T-helper 17 cell (primary cell): ENCODE results near the gene TFG. TPM values are rescaled to one million over a fixed set of nuclear protein-coding genes. Genes with fewer than 3 reads are reported as not detected.

Source experiments
- ATAC-seq: fragments of 150-1000 bp; cut with Tn5 transposase; 2 replicates; pipeline ENCODE4 v1.10.0; 2021; ENCODE audit warnings: mild to moderate bottlenecking, moderate library complexity
- DNase-seq, 3 donors: peaks; one replicate each; pipeline versions ENCODE4 v3.0.0 to v3.0.0-alpha.2; 2020 to 2021
- H3K9me3 ChIP-seq: one replicate; pipeline ENCODE4 v1.7.0; 2013; ENCODE audit warnings: low read length, mild to moderate bottlenecking; ENCODE audit not compliant: control insufficient read depth, poor library complexity, severe bottlenecking
- H3K27ac Mint-ChIP-seq: one replicate; pipeline ENCODE4 v1.8.0; 2022; ENCODE audit warnings: mild to moderate bottlenecking, moderate library complexity, mixed read lengths
- H3K27me3 Mint-ChIP-seq: one replicate; pipeline ENCODE4 v1.8.0; 2022; ENCODE audit warnings: mixed read lengths
- H3K36me3 Mint-ChIP-seq: one replicate; pipeline ENCODE4 v1.8.0; 2022; ENCODE audit warnings: low read depth, mixed read lengths
- H3K4me1 Mint-ChIP-seq: one replicate; pipeline ENCODE4 v1.8.0; 2022; ENCODE audit warnings: mild to moderate bottlenecking, mixed read lengths
- H3K4me3 Mint-ChIP-seq: one replicate; pipeline ENCODE4 v1.8.0; 2022; ENCODE audit warnings: mild to moderate bottlenecking, moderate library complexity, mixed read lengths
- total RNA-seq, 4 donors: library from RNA in 2 of 4; stranded (reverse) in 2 of 4; gene quantifications; one replicate each; pipeline ENCODE4 v1.2.3 and lab custom pipeline; 2022 to 2026

TFG gene
- total RNA-seq, 2 donors from 2014 or later: 59.2 to 60.4 TPM

DNA sequence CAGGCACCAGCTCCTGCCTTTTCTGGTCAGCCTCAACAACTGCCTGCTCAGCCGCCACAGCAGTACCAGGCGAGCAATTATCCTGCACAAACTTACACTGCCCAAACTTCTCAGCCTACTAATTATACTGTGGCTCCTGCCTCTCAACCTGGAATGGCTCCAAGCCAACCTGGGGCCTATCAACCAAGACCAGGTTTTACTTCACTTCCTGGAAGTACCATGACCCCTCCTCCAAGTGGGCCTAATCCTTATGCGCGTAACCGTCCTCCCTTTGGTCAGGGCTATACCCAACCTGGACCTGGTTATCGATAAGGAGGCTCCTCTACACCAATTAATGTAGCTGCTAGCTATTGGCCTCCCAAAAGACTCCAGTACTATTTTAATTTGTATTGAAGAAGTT, 38.9 kb downstream of the TFG start:
- Mint-ChIP-seq H3K4me3 (no peak overlapping the region), H3K36me3 (peaks cover 4% of the 10 kb centered on the region), H3K27me3 (no peaks in the 10 kb centered on the region), H3K4me1 (peaks cover 2% of the 10 kb centered on the region), H3K27ac (no peak overlapping the region)
- no peak for ATAC-seq
- no peak for DNase-seq
- H3K9me3 ChIP-seq: no peaks in the 10 kb centered on the region

GRCh38 chr3:100748967-100749366, 39.7 kb downstream of the TFG start:
- Mint-ChIP-seq H3K27ac (no peak overlapping the region), H3K36me3 (peaks cover 4% of the 10 kb centered on the region), H3K4me1 (peaks cover 2% of the 10 kb centered on the region), H3K27me3 (no peaks in the 10 kb centered on the region), H3K4me3 (no peak overlapping the region)
- no peak for DNase-seq
- no peak for ATAC-seq
- no peaks in the 10 kb centered on the region for H3K9me3 ChIP-seq

GRCh38 chr3:100753846-100754245, 44.6 kb downstream of the TFG start:
- no peak overlapping the region for H3K27ac Mint-ChIP-seq
- H3K4me1 Mint-ChIP-seq: peaks cover 3% of the 10 kb centered on the region
- peaks cover 6% of the 10 kb centered on the region for H3K36me3 Mint-ChIP-seq
- no peak overlapping the region for H3K4me3 Mint-ChIP-seq
- ATAC-seq (no peak), DNase-seq (no peak)
- no peaks in the 10 kb centered on the region for H3K9me3 ChIP-seq
- no peaks in the 10 kb centered on the region for H3K27me3 Mint-ChIP-seq

DNA sequence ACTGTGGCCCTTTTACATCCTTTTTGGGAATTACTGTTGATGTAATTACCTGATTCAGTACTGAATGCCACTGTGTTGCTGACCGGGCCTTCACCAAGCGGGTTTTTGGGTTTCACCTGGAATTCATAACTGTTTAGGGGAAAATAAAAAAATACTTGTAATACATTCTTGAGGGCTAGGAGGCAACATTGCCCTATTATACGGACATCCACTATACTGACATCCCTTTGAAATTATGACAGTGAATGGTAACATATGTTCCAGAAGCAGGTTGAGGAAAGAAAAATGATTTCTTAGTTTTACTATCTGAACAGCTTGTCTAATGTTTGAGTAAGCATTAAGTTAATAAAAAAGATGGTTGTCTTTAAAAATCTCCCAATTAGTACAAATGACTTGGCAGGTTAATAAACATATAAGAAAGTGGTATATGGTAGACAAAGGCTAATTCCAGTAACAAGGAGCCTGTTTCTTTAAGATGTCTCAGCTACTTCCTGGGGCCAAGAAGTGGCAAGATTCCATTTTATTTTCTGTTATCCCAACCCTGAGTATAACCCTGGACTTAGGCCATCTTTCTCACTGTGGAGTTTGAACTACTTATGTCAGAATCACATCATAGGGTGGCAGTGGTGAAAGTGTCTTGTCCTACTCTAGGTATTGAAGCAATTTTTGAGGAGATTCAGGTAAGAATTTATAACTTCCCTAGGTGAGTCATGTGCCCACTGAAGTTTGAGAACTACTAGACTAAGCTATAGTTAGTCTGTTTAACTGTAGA, 45.5 kb downstream of the TFG start:
- DNase-seq (no peak), ATAC-seq (no peak)
- H3K27me3 Mint-ChIP-seq: no peaks in the 10 kb centered on the region
- no peaks in the 10 kb centered on the region for H3K9me3 ChIP-seq
- H3K27ac Mint-ChIP-seq: no peak overlapping the region
- peaks cover 9% of the 10 kb centered on the region for H3K4me1 Mint-ChIP-seq
- H3K36me3 Mint-ChIP-seq: peaks cover 6% of the 10 kb centered on the region
- no peak overlapping the region for H3K4me3 Mint-ChIP-seq

DNA sequence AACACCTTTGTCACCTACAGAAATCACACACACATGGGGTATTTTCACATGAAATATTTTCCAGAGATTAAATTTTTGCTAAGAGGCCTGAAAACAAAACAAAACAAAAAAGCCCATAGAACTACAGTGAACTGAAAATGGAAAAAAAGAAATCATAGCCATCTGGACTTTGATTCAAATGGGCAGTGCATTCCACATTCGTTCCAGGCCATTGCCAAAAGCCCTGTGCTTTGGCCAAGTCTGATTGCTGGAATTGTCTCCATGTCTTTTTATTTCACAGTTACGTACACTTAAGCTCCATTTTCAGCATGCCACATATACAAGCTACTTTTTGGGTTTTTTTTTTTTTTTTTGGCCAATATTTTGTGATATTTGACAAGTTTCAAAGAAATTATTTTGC, 47.1 kb downstream of the TFG start:
- H3K27me3 Mint-ChIP-seq: no peaks in the 10 kb centered on the region
- peaks cover 6% of the 10 kb centered on the region for H3K36me3 Mint-ChIP-seq
- H3K4me3 Mint-ChIP-seq: no peak overlapping the region
- H3K9me3 ChIP-seq: no peaks in the 10 kb centered on the region
- DNase-seq (no peak), ATAC-seq (no peak)
- H3K27ac Mint-ChIP-seq: no peak overlapping the region
- H3K4me1 Mint-ChIP-seq: peaks cover 19% of the 10 kb centered on the region

DNA sequence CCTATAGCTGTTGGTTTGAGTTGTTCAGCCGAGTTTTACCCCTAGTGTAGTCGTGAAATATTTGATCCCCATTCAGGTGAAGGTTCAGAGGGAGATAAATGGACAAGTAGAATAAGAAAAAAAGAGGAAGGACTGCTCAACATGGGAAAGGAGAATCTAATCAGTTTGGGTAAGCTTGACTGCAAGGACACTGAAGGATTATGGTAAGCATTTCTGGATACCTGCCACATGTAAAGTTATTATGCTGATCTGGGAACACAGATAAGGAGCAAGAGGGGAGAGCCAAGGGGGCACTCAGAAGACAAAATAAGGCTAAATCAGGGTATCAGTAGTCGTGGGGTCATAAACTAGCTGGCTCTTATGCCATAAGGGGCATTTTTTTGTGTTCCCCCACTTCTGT, 49.9 kb downstream of the TFG start:
- peak overlapping the region; percentile 57 for H3K27ac Mint-ChIP-seq
- H3K9me3 ChIP-seq: no peaks in the 10 kb centered on the region
- H3K4me3 Mint-ChIP-seq: no peak overlapping the region
- DNase-seq: no peak
- H3K36me3 Mint-ChIP-seq: peaks cover 2% of the 10 kb centered on the region
- no peaks in the 10 kb centered on the region for H3K27me3 Mint-ChIP-seq
- ATAC-seq: no peak
- peaks cover 19% of the 10 kb centered on the region for H3K4me1 Mint-ChIP-seq

DNA sequence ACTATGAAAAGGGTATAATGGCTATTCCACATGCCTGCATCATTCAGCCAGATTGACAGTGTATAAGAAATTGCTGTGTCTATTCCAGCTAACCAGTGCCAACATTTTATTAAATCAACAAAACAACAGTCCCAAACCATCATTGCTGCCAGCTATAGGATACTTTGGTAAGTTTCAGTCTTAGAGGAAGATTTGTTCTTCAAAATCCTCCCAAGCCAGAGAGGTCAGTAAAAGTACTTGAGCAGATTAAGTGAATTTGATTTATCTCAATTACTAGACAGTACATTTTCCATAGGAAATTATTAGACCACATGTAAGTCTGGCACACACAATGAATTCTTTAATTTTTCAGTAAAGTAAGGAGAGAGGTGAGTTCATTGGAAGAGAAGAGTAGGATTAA, 50.7 kb downstream of the TFG start:
- Mint-ChIP-seq H3K36me3 (peaks cover 2% of the 10 kb centered on the region), H3K4me1 (peaks cover 19% of the 10 kb centered on the region), H3K27ac (peak overlapping the region; percentile 57), H3K4me3 (no peak overlapping the region), H3K27me3 (no peaks in the 10 kb centered on the region)
- DNase-seq (no peak), ATAC-seq (no peak)
- no peaks in the 10 kb centered on the region for H3K9me3 ChIP-seq

DNA sequence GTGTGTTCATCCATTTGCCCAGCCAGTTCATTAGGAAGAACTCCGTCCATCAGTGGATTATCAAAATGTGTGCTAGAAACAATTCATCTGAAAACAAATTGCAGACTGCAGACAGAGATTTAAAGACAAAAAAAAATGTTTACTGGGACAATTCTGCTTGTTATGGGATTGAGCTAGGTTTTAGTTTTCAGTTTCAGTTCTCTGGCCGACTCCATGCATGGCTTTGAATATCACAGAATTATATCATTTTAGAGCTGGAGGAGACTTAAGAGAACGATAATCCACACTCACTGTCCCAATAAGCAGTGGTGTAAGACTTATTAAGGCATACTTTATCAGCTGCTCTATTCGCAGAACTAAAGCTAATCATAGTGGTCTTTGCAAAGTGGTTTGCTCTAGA, 51.1 kb downstream of the TFG start:
- Mint-ChIP-seq H3K27ac (peak overlapping the region; percentile 57), H3K27me3 (no peaks in the 10 kb centered on the region)
- no peak for ATAC-seq

GRCh38 chr3:100761211-100761942, 52.1 kb downstream of the TFG start:
- no peaks in the 10 kb centered on the region for H3K9me3 ChIP-seq
- no peaks in the 10 kb centered on the region for H3K36me3 Mint-ChIP-seq
- no peaks in the 10 kb centered on the region for H3K27me3 Mint-ChIP-seq
- H3K27ac Mint-ChIP-seq: peak overlapping the region; percentile 57
- DNase-seq (no peak), ATAC-seq (peak; percentile 79)
- no peak overlapping the region for H3K4me3 Mint-ChIP-seq
- peaks cover 19% of the 10 kb centered on the region for H3K4me1 Mint-ChIP-seq

More for the DNA sequence above, 51.1 kb downstream of the TFG start:
- Mint-ChIP-seq H3K4me1 (peaks cover 19% of the 10 kb centered on the region), H3K36me3 (no peaks in the 10 kb centered on the region), H3K4me3 (no peak overlapping the region)
- no peaks in the 10 kb centered on the region for H3K9me3 ChIP-seq
- no peak for DNase-seq

DNA sequence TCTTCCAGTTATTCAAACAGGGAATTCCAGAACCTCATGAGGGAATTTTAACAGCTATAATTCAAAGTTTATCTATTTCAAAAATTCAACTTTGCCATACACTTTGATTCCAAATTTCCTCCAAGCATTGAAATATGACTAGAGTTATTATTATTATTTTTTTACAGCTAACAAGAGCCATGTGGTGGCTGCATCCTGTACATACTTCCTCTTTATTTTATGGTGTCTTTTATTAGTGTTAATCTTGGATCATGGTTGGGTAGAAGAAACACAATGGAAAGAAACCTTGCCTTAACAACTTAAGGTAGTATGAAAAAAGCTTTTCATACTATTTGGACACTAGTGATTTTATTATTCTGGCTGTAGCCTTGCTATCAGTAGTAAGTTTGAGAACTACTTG, 52.7 kb downstream of the TFG start:
- H3K4me3 Mint-ChIP-seq: no peak overlapping the region
- no peak overlapping the region for H3K27ac Mint-ChIP-seq
- H3K9me3 ChIP-seq: no peaks in the 10 kb centered on the region
- no peaks in the 10 kb centered on the region for H3K36me3 Mint-ChIP-seq
- DNase-seq: no peak
- ATAC-seq: no peak
- no peaks in the 10 kb centered on the region for H3K27me3 Mint-ChIP-seq
- peaks cover 19% of the 10 kb centered on the region for H3K4me1 Mint-ChIP-seq

GRCh38 chr3:100765437-100765975, 56.2 kb downstream of the TFG start:
- Mint-ChIP-seq H3K27ac (no peak overlapping the region), H3K36me3 (no peaks in the 10 kb centered on the region), H3K27me3 (no peaks in the 10 kb centered on the region), H3K4me3 (no peak overlapping the region), H3K4me1 (peaks cover 4% of the 10 kb centered on the region)
- DNase-seq (no peak), ATAC-seq (no peak)
- H3K9me3 ChIP-seq: no peaks in the 10 kb centered on the region

DNA sequence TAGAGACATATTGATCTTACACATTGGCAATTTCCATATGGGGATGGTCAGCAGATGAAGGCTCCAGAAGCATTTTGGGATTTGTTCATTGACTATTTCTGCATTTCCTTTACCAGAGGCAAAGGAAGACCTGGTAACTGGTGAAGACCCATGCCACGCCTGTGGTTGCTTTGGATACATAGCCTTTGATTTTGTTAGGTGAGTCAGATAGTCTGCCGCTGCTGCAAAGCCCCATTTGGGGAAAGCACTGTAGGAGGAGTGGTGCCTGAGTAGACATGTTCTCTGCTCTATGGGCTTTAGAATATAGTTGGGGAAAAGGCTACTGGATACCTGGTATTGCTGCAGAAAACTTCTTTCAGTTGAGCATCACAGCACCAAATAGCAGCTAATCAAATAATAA, 56.8 kb downstream of the TFG start:
- Mint-ChIP-seq H3K4me3 (no peak overlapping the region), H3K27me3 (no peaks in the 10 kb centered on the region), H3K27ac (no peak overlapping the region), H3K4me1 (no peaks in the 10 kb centered on the region), H3K36me3 (no peaks in the 10 kb centered on the region)
- no peak for DNase-seq
- no peaks in the 10 kb centered on the region for H3K9me3 ChIP-seq
- no peak for ATAC-seq

GRCh38 chr3:100769693-100770092, 60.4 kb downstream of the TFG start:
- Mint-ChIP-seq H3K4me3 (no peak overlapping the region), H3K27me3 (no peaks in the 10 kb centered on the region), H3K27ac (no peak overlapping the region), H3K36me3 (no peaks in the 10 kb centered on the region), H3K4me1 (no peaks in the 10 kb centered on the region)
- ATAC-seq (no peak), DNase-seq (no peak)
- no peaks in the 10 kb centered on the region for H3K9me3 ChIP-seq
